ENCODE data around the gene ERBB4. TPM values are rescaled to one million over a fixed set of nuclear protein-coding genes. Genes with fewer than 3 reads are reported as not detected.

Gene ERBB4
- polyA plus RNA-seq, 2 of the 4 experiments (the other 2 are of a cell fraction): not detected

- no peaks in the 10 kb centered on the region for H3K9me3 ChIP-seq
- no peak for TF ChIP-seq MAFK (IDR thresholded peaks at IDR 0.05; ENCODE audit: partially characterized antibody)
- TF ChIP-seq NFE2L2 (conservative IDR thresholded peaks at IDR 0.05; ENCODE audit: low read length): no peak
- TF ChIP-seq MAZ (IDR thresholded peaks at IDR 0.05; ENCODE audit: borderline replicate concordance, low read depth, low read length): no peak
- no peak for TF ChIP-seq PBX3 (IDR thresholded peaks at IDR 0.05)
- TF ChIP-seq CTCF (IDR thresholded peaks at IDR 0.05): no peak
- TF ChIP-seq CHD2 (IDR thresholded peaks at IDR 0.05; ENCODE audit: low read length, partially characterized antibody): no peak
- TF ChIP-seq BHLHE40 (IDR thresholded peaks at IDR 0.05; ENCODE audit: low read depth, low read length): no peak
- TF ChIP-seq TP53 (CRISPR knock-in tag; IDR thresholded peaks at IDR 0.05): no peak
- TF ChIP-seq HES2 (IDR thresholded peaks at IDR 0.05): no peak
- TF ChIP-seq SMC3 (IDR thresholded peaks at IDR 0.05): no peak
- no peak for TF ChIP-seq ZFP36 (IDR thresholded peaks at IDR 0.05; ENCODE audit: borderline replicate concordance, partially characterized antibody)
- no peak for TF ChIP-seq KDM1A (IDR thresholded peaks at IDR 0.05; ENCODE audit: low read depth)
- no peak for TF ChIP-seq E2F6 (IDR thresholded peaks at IDR 0.05; ENCODE audit: borderline replicate concordance, low read depth)
- no peak for TF ChIP-seq RNF2 (IDR thresholded peaks at IDR 0.05; ENCODE audit: borderline replicate concordance, low read depth)
- TF ChIP-seq CHD4 (IDR thresholded peaks at IDR 0.05; ENCODE audit: borderline replicate concordance): no peak
- H3K4me1 ChIP-seq: no peaks in the 10 kb centered on the region
- H3K27ac ChIP-seq: no peak overlapping the region
- H3K4me2 ChIP-seq: no peak overlapping the region
- ATAC-seq (no peak), FAIRE-seq (no peak), DNase-seq (ENCODE audit: low read depth in 1 of 2, low spot score in 1 of 2) (no peak)
- CTCF ChIA-PET: no interaction called here
- H3K4me3 ChIP-seq: no peak overlapping the region
- 41% methylated on average over 3 of the region's 3 CpGs for WGBS (ENCODE audit: missing lambda C conversion rate)
- POLR2A ChIA-PET: no interaction called here
These were observed 1024.6 kb downstream of the ERBB4 start for GRCh38 chr2:211514049-211514448.

GRCh38 chr2:211513446-211513845 is 1025.2 kb downstream of the ERBB4 start:
- CTCF ChIA-PET: no interaction called here
- no peak overlapping the region for H3K27ac ChIP-seq
- peak overlapping the region; percentile 45; the same call in 2 of the 3 replicates for H3K4me2 ChIP-seq
- H3K4me3 ChIP-seq: no peak overlapping the region
- H3K4me1 ChIP-seq: no peaks in the 10 kb centered on the region
- H3K9me3 ChIP-seq: no peaks in the 10 kb centered on the region
- DNase-seq (ENCODE audit: low read depth in 1 of 2, low spot score in 1 of 2): no peak
- ATAC-seq: no peak
- POLR2A ChIA-PET: no interaction called here
- FAIRE-seq: no peak
- TF ChIP-seq FOSB (CRISPR knock-in tag; IDR thresholded peaks at IDR 0.05): no peak
- TF ChIP-seq TFCP2L1 (CRISPR knock-in tag; IDR thresholded peaks at IDR 0.05): no peak
- no peak for TF ChIP-seq RNF2 (IDR thresholded peaks at IDR 0.05; ENCODE audit: borderline replicate concordance, low read depth)
- no peak for TF ChIP-seq KDM5A (IDR thresholded peaks at IDR 0.05)
- WGBS (ENCODE audit: missing lambda C conversion rate): 32% methylated on average over 3 of the region's 3 CpGs

GRCh38 chr2:211512806-211513205 is 1025.8 kb downstream of the ERBB4 start:
- FAIRE-seq: no peak
- no peak overlapping the region for H3K27ac ChIP-seq
- ChIA-PET POLR2A (no interaction called here), CTCF (no interaction called here)
- H3K4me2 ChIP-seq: peak overlapping the region; percentile 45
- WGBS (ENCODE audit: missing lambda C conversion rate): 17% methylated on average over 3 of the region's 3 CpGs
- no peaks in the 10 kb centered on the region for H3K4me1 ChIP-seq
- TF ChIP-seq GATA3 (IDR thresholded peaks at IDR 0.05; ENCODE audit: borderline replicate concordance) (no peak), CTCF (IDR thresholded peaks at IDR 0.05) (no peak), RNF2 (IDR thresholded peaks at IDR 0.05; ENCODE audit: borderline replicate concordance, low read depth) (no peak), JUN (IDR thresholded peaks at IDR 0.05) (no peak)
- no peak overlapping the region for H3K4me3 ChIP-seq
- H3K9me3 ChIP-seq: no peaks in the 10 kb centered on the region
- ATAC-seq: no peak
- no peak for DNase-seq (ENCODE audit: low read depth in 1 of 2, low spot score in 1 of 2)
